HG03460 (cell line): ENCODE data around the gene CEACAM1.
A peak's percentile ranks its signal among the peaks of the same experiment; 100 is the strongest.
"Not testable (repeated sequence)": the region's sequence is repeated elsewhere in the genome, so short reads cannot be mapped to it uniquely, and the experiment has no call there.

Experiments used
- ATAC-seq: cut with Tn5 transposase; IDR thresholded peaks from one replicate; pipeline ENCODE4 v1.9.1; 2021; ENCODE audit not compliant: unreplicated experiment

CEACAM1 gene

GRCh38 chr19:42477933-42478332 is 50.3 kb downstream of the CEACAM1 start:
- no peak for ATAC-seq

DNA sequence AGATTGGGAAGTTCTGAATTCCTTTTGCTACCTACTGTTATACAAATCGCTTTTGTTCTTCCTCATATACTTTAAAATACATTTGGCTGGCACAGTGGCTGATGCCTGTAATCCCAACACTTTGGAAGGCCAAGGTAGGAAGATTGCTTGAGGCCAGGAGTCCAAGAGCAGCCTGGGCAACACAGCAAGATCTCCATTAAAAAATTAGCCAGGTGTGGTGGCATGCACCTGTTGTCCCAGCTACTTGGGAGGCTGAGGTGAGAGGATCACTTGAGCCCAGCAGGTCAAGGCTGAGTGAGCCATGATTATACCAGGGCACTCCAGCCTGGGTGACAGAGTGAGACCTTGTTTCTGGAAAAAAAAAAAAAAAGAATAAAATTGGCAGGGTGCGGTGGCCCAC is 51.2 kb downstream of the CEACAM1 start:
- no peak for ATAC-seq

DNA sequence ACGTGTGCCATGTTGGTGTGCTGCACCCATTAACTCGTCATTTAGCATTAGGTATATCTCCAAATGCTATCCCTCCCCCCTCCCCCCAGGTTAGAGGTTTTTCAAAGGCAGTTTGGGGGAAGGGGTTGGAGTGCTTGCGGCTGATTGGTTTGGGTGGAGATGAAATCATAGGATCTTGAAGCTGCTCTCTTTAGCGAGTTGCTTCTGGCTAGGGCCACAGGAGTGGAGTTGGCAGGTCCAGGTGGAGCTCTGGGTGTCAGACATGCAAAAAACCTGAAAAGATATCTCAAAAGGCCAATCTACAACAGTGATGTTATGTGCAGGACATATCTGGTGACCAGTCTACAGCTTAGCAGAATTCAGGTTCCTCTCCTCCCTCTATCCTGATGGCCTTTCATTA is 52.9 kb downstream of the CEACAM1 start:
- ATAC-seq, result no peak

- ATAC-seq, result no peak
These were observed 53.5 kb downstream of the CEACAM1 start for GRCh38 chr19:42474743-42475142.

- no peak for ATAC-seq
These were observed 54.6 kb downstream of the CEACAM1 start for GRCh38 chr19:42473686-42474085.

- ATAC-seq, result no peak
These were observed 55.7 kb downstream of the CEACAM1 start for GRCh38 chr19:42472402-42473147.

DNA sequence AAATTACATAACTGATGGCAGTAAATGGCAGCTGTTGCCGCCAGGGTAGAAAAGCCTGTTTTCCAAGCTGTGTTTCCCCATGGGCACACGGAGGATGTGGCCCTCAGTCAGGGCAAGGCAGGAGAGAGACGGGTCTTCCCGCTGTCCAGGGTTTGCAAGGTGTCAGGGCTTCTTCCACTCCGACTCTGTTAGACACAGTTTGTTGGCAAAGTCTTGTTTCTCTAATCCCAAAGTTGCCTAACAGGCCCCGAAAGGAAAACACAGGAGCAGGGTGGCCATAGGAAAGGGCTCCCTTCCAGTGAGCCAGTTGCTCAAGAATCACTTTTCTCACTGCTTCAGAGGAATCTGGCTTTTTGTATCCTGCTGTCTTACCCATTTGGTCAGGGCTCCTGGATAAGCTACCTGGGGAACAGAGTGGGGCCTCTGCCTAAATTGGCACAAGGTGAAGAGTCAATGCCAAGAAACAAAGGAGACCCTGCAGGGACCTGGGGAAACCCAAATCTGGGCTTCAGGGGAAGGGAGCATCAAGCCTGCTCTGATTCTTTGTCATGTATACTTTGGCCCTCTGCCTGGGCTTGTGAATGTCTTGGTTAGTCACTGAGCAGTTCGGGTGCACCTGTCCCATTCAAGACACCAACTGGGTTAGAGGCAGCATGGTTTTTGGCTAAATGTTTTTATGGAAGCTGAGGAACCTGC is 56.6 kb downstream of the CEACAM1 start:
- ATAC-seq, result no peak

DNA sequence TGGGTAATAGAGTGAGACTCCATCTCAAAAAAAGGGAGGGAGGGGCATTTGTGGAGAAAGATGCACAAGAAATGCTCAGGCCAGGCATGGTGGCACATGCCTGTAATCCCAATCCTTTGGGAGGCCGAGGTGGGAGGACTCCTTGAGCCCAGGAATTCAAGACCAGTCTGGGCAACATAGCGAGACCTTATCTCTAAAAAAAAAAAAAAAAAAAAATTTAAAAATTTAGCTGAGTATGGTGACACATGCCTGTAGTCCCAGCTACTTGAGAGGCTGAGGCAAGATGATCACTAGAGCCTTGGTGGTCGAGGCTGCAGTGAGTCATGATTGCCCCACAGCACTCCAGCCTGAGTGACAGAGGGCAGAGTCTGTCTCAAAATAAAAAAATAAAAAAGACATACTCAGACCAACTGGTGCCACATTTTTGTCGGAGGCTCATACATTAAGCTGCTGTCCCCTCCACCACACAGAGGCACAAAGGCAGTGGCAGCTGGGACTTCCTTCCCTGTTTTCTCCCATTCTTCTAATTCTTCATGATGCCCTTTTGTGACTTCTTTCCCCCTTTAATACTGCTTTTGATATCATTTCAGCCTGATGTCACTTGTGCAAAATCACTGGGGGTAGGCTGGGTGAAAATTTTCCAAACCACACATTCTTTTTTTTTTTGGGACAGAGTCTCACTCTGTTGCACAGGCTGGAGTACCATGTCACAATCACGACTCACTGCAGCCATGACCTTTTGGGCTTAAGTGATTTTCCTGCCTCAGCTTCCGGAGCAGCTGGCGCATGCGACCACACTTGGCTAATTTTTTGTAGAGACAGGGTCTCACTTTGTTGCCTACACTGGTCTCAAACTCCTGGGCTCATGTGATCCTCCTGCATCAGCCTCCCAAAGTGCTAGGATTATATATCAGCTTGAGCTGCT is 58.7 kb downstream of the CEACAM1 start:
- no peak for ATAC-seq

- ATAC-seq, result no peak
These were observed 59.9 kb downstream of the CEACAM1 start for GRCh38 chr19:42468273-42468796.

- ATAC-seq, result no peak
These were observed 61.0 kb downstream of the CEACAM1 start for GRCh38 chr19:42467183-42467760.

GRCh38 chr19:42466521-42467182 is 61.6 kb downstream of the CEACAM1 start:
- no peak for ATAC-seq

DNA sequence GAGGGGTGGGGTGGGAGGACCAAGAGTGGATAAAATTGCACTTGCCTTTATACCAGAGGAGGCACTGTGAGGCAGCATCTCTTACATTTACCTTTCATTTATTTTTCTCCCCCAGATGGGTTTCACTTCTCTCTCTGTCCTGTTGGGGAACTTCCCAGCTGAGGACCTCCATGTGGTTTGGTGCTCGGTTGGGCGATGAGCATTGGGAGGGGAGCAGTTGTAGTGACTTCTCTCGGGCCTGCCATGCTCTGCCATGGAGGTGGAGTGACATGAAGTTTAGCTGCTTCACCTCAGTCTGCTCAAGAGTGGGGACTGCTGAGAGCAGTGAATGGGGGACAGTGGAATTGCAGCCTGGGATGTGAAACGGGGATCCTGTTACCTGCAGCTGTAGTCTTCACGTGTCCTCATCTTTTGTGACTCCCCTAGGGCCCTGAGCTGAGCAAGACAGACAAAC is 62.4 kb downstream of the CEACAM1 start:
- peak; percentile 65 for ATAC-seq

DNA sequence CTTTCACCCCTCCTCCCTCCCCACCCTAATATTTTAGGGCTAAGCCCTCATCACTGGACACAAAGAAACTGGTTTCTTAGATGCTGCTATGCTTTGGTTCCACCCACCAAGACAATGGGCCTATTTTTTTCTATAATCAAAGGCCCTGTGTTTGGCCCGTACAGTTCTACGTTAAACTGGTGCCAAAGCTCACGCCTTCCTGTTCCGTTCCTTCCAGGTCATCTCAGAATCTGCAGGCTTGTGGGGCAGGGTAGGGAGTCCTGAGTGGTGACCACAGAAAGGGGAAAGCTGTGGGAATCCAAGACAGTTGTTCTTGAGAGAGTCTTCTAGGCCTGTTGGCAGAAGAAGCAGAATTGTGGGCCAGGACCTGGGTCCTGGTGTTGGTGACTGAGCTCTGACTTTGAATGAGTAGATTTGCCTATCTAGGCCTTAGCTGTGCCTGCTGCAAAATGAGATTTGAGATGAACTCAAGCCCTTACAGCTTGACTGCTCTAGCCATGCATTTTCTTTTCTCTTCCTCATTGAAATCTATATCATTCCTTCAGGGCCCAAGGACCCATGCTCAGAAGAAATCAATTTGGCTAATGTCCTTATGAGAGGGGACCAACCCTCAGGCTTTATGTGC is 66.5 kb downstream of the CEACAM1 start:
- no peak for ATAC-seq

DNA sequence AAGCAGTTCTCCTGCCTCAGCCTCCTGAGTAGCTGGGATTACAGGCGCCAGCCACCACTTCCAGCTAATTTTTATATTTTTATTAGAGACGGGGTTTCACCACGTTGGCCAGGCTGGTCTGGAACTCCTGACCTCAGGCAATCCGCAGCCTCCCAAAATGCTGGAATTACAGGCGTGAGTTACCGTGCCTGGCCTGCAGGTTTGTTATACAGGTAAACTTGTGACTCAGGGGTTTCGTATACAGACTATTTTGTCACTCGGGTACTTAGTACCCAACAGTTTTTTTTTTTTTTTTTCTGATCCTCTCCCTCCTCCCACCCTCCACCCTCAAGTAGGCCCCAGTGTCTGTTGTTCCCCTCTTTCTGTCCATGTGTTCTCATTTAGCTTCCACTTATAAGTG is 67.0 kb downstream of the CEACAM1 start:
- ATAC-seq, result not testable (repeated sequence)

- ATAC-seq, result no peak
These were observed 68.4 kb downstream of the CEACAM1 start for GRCh38 chr19:42459926-42460325.
